GM21576 (cell line): Measurements from ENCODE around the gene FTO.

ENCODE experiments used
- ATAC-seq: cut with Tn5 transposase; IDR thresholded peaks from one replicate; pipeline ENCODE4 v1.9.1; 2021; ENCODE audit warnings: mild to moderate bottlenecking, moderate library complexity; ENCODE audit not compliant: unreplicated experiment

Gene FTO

DNA sequence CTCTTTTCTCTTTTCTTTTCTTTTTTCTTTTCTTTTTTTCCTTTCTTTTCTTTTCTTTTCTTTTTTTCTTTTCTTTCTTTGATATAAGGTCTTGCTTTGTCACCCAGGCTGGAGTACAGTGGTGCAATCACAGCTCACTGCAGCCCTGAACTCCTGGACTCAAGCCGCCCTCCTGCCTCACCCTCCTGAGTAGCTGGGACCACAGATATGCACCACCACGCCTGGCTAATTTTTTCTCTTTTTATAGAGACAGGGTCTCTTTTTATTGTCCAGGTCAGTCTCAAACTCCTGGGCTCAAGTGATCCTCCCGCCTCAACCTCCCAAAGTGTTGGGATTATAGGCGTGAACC is 436.8 kb downstream of the FTO start:
- ATAC-seq, result no peak

DNA sequence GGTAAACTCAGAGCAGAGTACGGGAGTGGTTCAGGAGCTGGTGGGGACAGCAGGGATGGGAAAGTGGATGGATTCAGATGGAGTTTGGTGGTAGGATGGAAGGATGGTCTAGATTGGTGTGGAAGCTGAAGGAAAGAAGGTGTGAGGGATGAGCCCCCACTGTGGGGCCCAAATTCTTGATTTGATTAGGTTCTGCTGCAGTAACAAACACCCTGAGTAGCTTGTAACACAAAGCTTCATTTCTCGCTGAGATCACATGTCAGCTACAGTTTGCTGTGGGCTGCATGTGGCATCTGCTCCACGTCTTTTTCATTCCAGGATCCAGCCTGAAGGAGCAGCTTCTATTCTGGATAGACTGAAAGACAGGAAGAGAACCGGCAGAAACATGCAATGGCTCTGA is 438.8 kb downstream of the FTO start:
- ATAC-seq, result no peak

DNA sequence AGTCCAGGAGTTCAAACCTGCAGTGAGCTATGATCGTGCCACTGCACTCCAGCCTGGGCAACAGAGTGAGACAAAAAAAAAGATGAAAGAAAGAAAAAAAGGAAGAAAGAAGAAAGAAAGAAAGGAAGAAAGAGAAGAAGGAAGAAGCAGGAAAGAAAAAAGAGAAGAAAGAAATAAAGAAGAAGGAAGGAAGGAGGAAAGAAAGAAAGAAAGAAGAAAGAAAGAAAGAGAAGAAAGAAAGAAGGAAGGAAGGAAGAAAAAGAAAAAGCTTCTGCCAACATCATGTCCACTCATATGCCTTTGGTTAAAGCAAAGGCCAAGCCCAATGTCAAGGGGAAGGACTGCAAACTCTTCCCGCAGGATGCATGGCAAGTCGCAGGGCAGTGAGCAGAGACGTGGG is 439.5 kb downstream of the FTO start:
- ATAC-seq, result no peak

DNA sequence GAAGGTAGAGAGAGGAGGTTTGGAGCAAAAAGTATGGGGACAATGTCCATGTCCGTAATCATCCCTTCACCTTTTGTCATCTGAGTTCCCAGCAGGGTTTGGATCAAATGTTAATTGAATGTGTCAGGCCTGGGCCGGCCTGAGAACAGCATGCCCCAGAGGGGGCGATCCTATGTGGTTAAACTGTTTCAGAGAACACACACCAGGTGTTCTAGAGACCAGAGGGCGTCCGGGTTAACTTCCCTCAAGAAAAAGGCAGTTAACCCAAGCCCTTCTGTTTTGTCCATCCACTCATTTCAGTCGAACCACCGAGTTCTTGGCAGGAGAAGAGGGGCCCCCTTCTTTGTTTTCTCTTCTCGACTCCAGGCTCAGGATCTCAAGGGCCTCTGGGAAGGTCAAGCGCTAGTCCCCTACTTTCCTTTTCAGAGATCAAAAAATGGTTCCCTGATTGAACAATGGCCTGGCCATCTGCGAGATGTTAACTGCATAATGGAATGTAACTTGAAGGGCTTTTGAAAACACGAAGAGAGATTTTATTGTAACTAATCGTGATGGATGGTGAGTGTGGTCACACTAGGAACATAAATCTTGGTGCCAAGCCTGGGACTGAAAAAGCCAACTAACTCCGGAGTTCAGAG is 440.1 kb downstream of the FTO start:
- no peak for ATAC-seq

DNA sequence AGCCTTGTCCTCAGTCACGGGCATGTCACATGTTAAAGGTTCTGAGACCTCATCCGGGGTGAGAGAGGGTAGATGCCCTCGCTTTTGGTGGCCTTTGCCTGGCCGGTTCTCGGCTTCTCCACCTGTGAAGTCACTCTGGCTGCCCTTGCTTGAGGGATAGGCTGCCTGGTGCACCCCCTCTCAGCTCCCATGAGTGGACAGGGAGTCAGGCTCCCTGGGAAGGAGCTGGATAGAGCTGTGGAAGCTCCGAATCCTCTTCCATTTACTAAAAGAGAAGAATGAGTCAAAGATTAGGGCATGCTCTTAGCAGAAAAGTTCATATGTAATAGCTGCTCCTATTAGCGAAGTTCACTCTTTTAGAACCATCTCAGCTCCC is 440.6 kb downstream of the FTO start:
- no peak for ATAC-seq

DNA sequence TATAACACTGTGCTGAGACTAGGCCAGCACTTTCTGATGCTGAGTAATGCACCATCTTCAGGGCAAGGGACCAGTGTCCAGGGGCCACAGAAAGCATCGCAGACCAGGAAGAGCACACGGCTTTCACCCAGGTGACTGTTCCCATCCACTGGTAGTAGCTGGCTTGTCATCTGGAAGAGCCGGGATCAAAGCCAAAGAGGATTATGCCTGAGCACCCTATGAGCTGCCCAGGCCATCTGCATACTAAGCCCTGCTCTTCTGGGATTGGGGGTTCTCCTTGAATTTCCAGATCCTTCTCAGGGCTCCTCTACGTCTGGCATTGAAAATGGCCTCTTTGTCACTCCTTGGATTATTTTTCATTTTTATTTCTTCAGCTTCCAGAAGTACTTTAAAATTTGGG is 441.9 kb downstream of the FTO start:
- ATAC-seq, result no peak

GRCh38 chr16:54148974-54149373 is 445.0 kb downstream of the FTO start:
- ATAC-seq, result no peak

DNA sequence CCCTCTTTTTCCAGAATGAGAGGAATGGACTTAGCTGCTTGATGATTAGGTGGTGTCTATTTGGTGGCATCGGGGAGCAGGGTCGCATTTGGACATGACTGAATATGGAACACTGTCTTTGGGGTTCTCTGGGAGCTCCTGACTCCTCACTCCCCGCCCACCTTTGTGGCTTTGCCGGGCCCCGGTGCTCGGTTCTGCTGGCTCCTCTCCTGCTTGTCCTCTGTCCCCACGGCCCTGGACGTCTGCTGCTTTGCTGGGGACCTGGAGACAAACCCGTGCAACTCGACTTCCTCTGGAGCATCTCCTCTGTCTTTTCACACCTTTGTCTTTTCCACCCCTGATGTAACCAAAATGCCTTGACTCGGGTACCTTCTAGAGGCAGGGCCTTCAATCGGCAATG is 446.9 kb downstream of the FTO start:
- ATAC-seq, result no peak

GRCh38 chr16:54152362-54153239 is 448.6 kb downstream of the FTO start:
- no peak for ATAC-seq

- no peak for ATAC-seq
Observed at GRCh38 chr16:54153240-54153934, 449.4 kb downstream of the FTO start.

DNA sequence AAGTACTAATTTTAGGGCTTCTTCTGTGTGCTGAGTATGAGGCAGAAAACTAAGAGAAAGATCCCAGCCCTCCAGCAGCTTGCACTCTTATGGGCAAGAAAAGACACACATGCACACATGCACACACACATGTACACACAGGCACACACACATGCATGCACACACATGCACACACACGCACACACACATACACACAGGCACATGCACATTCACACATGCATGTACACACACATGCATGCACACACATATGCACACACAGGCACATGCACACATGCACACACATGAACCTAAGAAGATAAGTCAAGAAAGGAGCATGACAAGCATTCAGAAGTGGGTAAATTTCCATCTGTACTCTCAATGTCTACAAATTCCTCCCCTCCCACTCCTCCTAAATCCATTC is 452.4 kb downstream of the FTO start:
- ATAC-seq, result no peak

DNA sequence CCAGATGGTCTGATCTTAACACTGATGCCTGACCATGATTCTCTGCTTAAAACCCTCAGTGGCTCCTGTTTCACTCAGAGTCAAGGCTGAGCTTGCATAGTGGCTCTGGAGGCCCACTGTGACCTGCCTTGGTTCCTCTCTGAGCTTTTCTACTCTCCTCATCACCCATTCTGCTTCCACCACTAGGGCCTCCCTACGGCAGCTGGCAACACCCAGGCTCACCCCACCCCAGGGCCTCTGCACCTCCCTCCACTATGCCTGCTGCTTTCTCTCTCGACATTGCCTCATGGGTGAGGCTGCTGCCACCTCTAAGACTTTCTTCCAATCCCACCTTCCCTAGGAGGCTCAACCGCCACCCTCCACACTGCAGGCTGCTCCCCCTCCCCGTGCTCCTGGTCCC is 455.0 kb downstream of the FTO start:
- no peak for ATAC-seq

- ATAC-seq, result no peak
Observed at GRCh38 chr16:54159490-54160080, 455.6 kb downstream of the FTO start.

GRCh38 chr16:54160252-54160860 is 456.4 kb downstream of the FTO start:
- ATAC-seq, result no peak

- ATAC-seq, result no peak
Observed at GRCh38 chr16:54160939-54161897, 457.3 kb downstream of the FTO start.

DNA sequence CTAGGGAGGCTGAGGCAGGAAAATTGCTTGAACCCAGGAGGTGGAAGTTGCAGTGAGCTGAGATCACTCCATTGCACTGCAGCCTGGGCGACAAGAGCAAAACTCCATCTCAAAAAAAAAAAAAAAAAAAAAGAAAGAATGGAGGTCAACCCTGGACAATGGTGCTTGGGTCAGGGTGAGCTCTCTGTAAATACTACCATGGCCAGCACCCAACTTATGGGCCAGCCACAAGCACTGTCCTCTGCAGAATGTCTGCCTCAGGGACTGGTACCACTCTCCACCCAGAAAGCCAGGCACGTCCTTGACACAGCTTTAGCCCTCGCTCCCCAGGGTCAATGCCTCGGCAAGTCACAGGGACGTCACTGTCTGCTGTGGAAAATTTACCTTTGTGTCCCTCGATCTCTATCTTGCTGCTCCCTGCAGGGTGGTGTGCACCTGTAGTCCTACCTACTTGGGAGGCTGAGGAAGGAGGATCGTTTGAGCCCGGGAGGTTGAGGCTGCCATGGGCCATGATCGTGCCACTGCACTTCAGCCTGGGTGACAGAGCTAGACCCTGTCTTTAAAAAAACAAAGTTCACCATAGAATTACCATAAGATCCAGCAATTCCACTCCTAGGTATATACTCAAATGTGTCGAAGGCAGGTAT is 459.4 kb downstream of the FTO start:
- no peak for ATAC-seq

- no peak for ATAC-seq
Observed at GRCh38 chr16:54164789-54165173, 460.8 kb downstream of the FTO start.

DNA sequence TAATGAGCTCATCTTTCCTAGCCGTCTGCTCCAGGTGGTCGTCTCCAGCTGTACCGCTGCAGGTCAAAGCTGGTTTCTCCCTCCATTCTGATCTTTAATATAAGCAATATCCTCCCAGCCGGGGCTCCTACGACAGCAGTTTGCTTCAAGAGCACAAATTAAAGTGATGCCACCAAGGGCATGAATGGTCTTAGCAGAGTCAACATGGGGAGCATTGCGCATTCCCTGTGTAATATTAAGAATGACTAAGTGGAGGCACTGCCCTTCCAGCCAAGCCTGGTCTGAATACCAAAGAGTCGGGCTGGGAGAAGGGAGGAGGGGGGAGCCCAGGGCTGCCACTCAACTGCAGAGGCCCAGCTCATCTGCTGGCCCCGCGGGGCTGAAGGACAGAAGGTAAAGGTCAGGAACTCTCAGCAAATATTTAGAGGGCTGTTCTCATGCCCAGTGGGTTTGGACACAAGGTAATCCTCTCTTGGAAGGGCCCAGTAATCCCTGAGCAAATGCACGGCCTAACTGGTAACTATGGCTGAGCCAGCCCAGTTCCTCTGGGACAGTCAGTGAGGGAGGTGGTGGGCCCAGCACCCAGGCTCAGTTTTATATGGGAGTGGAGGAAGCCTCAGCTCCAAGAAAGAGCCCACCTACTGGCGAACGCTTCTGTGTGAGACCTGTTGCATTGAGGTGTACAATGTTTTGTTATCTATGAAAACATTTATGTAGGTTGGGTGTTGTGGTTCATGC is 461.4 kb downstream of the FTO start:
- ATAC-seq, result no peak
